T-helper 1 cell treated with Interleukin-12 subunit alpha and Interleukin-12 subunit beta and Interleukin-4 antibody, amounts not matched to agents 30 μg/mL and 1 μg/mL, for 36 hours (primary cell): ENCODE measurements around the gene NADSYN1.

ENCODE experiments used
- H3K27ac Mint-ChIP-seq: one replicate; pipeline ENCODE4 v1.8.0; 2021; ENCODE audit warnings: mild to moderate bottlenecking, mixed read lengths
- H3K27me3 Mint-ChIP-seq: one replicate; pipeline ENCODE4 v1.8.0; 2021; ENCODE audit warnings: low read depth, mixed read lengths
- H3K36me3 Mint-ChIP-seq: one replicate; pipeline ENCODE4 v1.8.0; 2021; ENCODE audit warnings: low read depth, mixed read lengths
- H3K4me1 Mint-ChIP-seq: one replicate; pipeline ENCODE4 v1.8.0; 2021; ENCODE audit warnings: low read depth, mixed read lengths
- H3K4me3 Mint-ChIP-seq: one replicate; pipeline ENCODE4 v1.8.0; 2021; ENCODE audit warnings: mild to moderate bottlenecking, moderate library complexity, mixed read lengths
- H3K9me3 Mint-ChIP-seq: one replicate; pipeline ENCODE4 v1.8.0; 2021; ENCODE audit warnings: mixed read lengths

The NADSYN1 gene

GRCh38 chr11:71451596-71452198, 1.3 kb upstream of the NADSYN1 start:
- Mint-ChIP-seq H3K4me1 (peaks cover 59% of the 10 kb centered on the region), H3K9me3 (no peaks in the 10 kb centered on the region), H3K36me3 (peaks cover 26% of the 10 kb centered on the region), H3K27me3 (no peaks in the 10 kb centered on the region), H3K4me3 (peak overlapping the region; percentile 91), H3K27ac (peak overlapping the region; percentile 91)

- Mint-ChIP-seq H3K4me3 (peak overlapping the region; percentile 91), H3K9me3 (no peaks in the 10 kb centered on the region), H3K27ac (peak overlapping the region; percentile 91), H3K4me1 (peaks cover 54% of the 10 kb centered on the region), H3K36me3 (peaks cover 23% of the 10 kb centered on the region), H3K27me3 (no peaks in the 10 kb centered on the region)
These were observed 585 bp upstream of the NADSYN1 start for GRCh38 chr11:71452199-71453036.

- H3K4me1 Mint-ChIP-seq = peaks cover 54% of the 10 kb centered on the region
- no peaks in the 10 kb centered on the region for H3K9me3 Mint-ChIP-seq
- H3K27ac Mint-ChIP-seq = peak overlapping the region; percentile 75
- H3K27me3 Mint-ChIP-seq = no peaks in the 10 kb centered on the region
- H3K4me3 Mint-ChIP-seq = peak overlapping the region; percentile 91
- peaks cover 28% of the 10 kb centered on the region for H3K36me3 Mint-ChIP-seq
These were observed 908 bp downstream of the NADSYN1 start for GRCh38 chr11:71453918-71454304.

GRCh38 chr11:71454470-71455113, 1.6 kb downstream of the NADSYN1 start:
- peak overlapping the region; percentile 21 for H3K27ac Mint-ChIP-seq
- peaks cover 30% of the 10 kb centered on the region for H3K36me3 Mint-ChIP-seq
- no peaks in the 10 kb centered on the region for H3K9me3 Mint-ChIP-seq
- peaks cover 50% of the 10 kb centered on the region for H3K4me1 Mint-ChIP-seq
- H3K27me3 Mint-ChIP-seq = no peaks in the 10 kb centered on the region
- peak overlapping the region; percentile 92 for H3K4me3 Mint-ChIP-seq

- Mint-ChIP-seq H3K36me3 (peaks cover 46% of the 10 kb centered on the region), H3K4me3 (no peak overlapping the region), H3K27ac (no peak overlapping the region), H3K4me1 (peaks cover 38% of the 10 kb centered on the region), H3K9me3 (no peaks in the 10 kb centered on the region), H3K27me3 (no peaks in the 10 kb centered on the region)
These were observed 3.3 kb downstream of the NADSYN1 start for GRCh38 chr11:71456294-71456693.

- H3K27me3 Mint-ChIP-seq = no peaks in the 10 kb centered on the region
- peaks cover 33% of the 10 kb centered on the region for H3K4me1 Mint-ChIP-seq
- H3K36me3 Mint-ChIP-seq = peaks cover 48% of the 10 kb centered on the region
- H3K9me3 Mint-ChIP-seq = no peaks in the 10 kb centered on the region
- H3K4me3 Mint-ChIP-seq = no peak overlapping the region
- no peak overlapping the region for H3K27ac Mint-ChIP-seq
These were observed 3.8 kb downstream of the NADSYN1 start for GRCh38 chr11:71456831-71457230.

- Mint-ChIP-seq H3K4me1 (peaks cover 30% of the 10 kb centered on the region), H3K36me3 (peaks cover 52% of the 10 kb centered on the region), H3K27ac (no peak overlapping the region), H3K4me3 (no peak overlapping the region), H3K27me3 (no peaks in the 10 kb centered on the region), H3K9me3 (no peaks in the 10 kb centered on the region)
These were observed 5.4 kb downstream of the NADSYN1 start for GRCh38 chr11:71458146-71459070.

- Mint-ChIP-seq H3K27me3 (no peaks in the 10 kb centered on the region), H3K9me3 (no peaks in the 10 kb centered on the region), H3K36me3 (peaks cover 59% of the 10 kb centered on the region), H3K4me3 (no peak overlapping the region), H3K27ac (no peak overlapping the region), H3K4me1 (peaks cover 26% of the 10 kb centered on the region)
These were observed 6.2 kb downstream of the NADSYN1 start for GRCh38 chr11:71459076-71459766.

GRCh38 chr11:71459767-71460320, 6.8 kb downstream of the NADSYN1 start:
- Mint-ChIP-seq H3K9me3 (no peaks in the 10 kb centered on the region), H3K36me3 (peaks cover 56% of the 10 kb centered on the region), H3K27me3 (no peaks in the 10 kb centered on the region), H3K4me1 (peaks cover 22% of the 10 kb centered on the region), H3K4me3 (no peak overlapping the region), H3K27ac (no peak overlapping the region)

GRCh38 chr11:71461696-71462095, 8.7 kb downstream of the NADSYN1 start:
- Mint-ChIP-seq H3K27ac (no peak overlapping the region), H3K36me3 (peaks cover 45% of the 10 kb centered on the region), H3K9me3 (no peaks in the 10 kb centered on the region), H3K4me1 (peaks cover 11% of the 10 kb centered on the region), H3K27me3 (no peaks in the 10 kb centered on the region), H3K4me3 (no peak overlapping the region)

GRCh38 chr11:71462726-71463125, 9.7 kb downstream of the NADSYN1 start:
- Mint-ChIP-seq H3K4me1 (peaks cover 10% of the 10 kb centered on the region), H3K27me3 (no peaks in the 10 kb centered on the region), H3K4me3 (no peak overlapping the region), H3K36me3 (peaks cover 48% of the 10 kb centered on the region), H3K27ac (no peak overlapping the region), H3K9me3 (no peaks in the 10 kb centered on the region)

GRCh38 chr11:71463331-71464211, 10.6 kb downstream of the NADSYN1 start:
- H3K27me3 Mint-ChIP-seq = no peaks in the 10 kb centered on the region
- H3K27ac Mint-ChIP-seq = no peak overlapping the region
- peaks cover 48% of the 10 kb centered on the region for H3K36me3 Mint-ChIP-seq
- peaks cover 8% of the 10 kb centered on the region for H3K4me1 Mint-ChIP-seq
- H3K4me3 Mint-ChIP-seq = no peak overlapping the region
- no peaks in the 10 kb centered on the region for H3K9me3 Mint-ChIP-seq

- Mint-ChIP-seq H3K9me3 (no peaks in the 10 kb centered on the region), H3K4me3 (no peak overlapping the region), H3K27me3 (no peaks in the 10 kb centered on the region), H3K4me1 (peaks cover 5% of the 10 kb centered on the region), H3K27ac (no peak overlapping the region), H3K36me3 (peaks cover 43% of the 10 kb centered on the region)
These were observed 12.1 kb downstream of the NADSYN1 start for GRCh38 chr11:71465054-71465453.
